Spleen (tissue), 7 donors: ENCODE results near the gene UBE2QL1.

Experiments
- POLR2A ChIP-seq, 3 donors: fragments of 450-650 bp; IDR thresholded peaks; one replicate each; pipeline ENCODE4 v1.5.1; 2017; ENCODE audit warnings: antibody characterized with exemption in 3 of 3, mild to moderate bottlenecking in 1 of 3
- POLR2AphosphoS5 ChIP-seq, 3 donors: sonication (generic); formaldehyde crosslinking; IDR thresholded peaks; one replicate each; pipeline ENCODE4 v1.5.1; 2017; ENCODE audit warnings: antibody characterized with exemption in 3 of 3
- TF ChIP-seq, protein P1 (sequence below), 11 experiments: fragments of 200-600 bp in 7 of 11; fragments of 450-650 bp in 4 of 11; sonication (generic) in 4 of 11; IDR thresholded peaks in 8 of 11; conservative IDR thresholded peaks in 3 of 11; 1 replicate in 7 of 11; 2 replicates in 4 of 11; pipeline versions ENCODE4 v1.4.0 to v1.8.0; 2016 to 2021; ENCODE audit warnings: antibody characterized with exemption in 11 of 11, inconsistent platforms in 4 of 11, mild to moderate bottlenecking in 1 of 11
- donor health status: DM: no; HTN: no; CAD: no; lungs with moderate emphysema.
- donor health status: DM: no; HTN: no; CAD: no.
- donor health status: DM: no; HTN: no; CAD: no.

DNA sequence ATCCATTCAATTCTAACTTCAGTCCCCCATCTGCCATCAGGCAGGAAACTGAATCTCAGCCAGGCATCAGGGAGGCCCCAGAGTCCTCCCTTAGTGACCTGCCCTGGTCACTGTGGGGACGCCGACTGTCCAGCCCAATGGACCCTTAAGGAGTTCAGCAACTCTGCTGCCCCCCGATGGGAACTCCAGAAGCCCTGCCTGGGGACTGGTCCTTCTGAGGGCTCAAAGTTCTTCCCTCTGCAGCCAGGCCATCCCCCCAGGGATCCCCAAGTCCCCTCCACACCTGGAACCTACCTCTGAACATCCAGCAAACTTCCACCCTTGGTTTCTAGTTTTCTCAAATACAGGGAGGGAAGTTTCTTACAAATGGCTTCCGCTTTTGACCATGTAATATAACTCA, 76.8 kb downstream of the UBE2QL1 start:
- TF ChIP-seq POLR2AphosphoS5 (IDR thresholded peaks at IDR 0.05) (no peak), POLR2A (IDR thresholded peaks at IDR 0.05) (no peak)
- TF ChIP-seq, protein P1, sequence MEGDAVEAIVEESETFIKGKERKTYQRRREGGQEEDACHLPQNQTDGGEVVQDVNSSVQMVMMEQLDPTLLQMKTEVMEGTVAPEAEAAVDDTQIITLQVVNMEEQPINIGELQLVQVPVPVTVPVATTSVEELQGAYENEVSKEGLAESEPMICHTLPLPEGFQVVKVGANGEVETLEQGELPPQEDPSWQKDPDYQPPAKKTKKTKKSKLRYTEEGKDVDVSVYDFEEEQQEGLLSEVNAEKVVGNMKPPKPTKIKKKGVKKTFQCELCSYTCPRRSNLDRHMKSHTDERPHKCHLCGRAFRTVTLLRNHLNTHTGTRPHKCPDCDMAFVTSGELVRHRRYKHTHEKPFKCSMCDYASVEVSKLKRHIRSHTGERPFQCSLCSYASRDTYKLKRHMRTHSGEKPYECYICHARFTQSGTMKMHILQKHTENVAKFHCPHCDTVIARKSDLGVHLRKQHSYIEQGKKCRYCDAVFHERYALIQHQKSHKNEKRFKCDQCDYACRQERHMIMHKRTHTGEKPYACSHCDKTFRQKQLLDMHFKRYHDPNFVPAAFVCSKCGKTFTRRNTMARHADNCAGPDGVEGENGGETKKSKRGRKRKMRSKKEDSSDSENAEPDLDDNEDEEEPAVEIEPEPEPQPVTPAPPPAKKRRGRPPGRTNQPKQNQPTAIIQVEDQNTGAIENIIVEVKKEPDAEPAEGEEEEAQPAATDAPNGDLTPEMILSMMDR (IDR thresholded peaks at IDR 0.05 in 8 of 11, conservative IDR thresholded peaks at IDR 0.05 in 3 of 11), result no peak
